Activated naive CD4-positive, alpha-beta T cell treated with anti-CD3 and anti-CD28 coated beads for 36 hours (primary cell): ENCODE measurements around the gene AGFG2. TPM values are rescaled to one million over a fixed set of nuclear protein-coding genes. Genes with fewer than 3 reads are reported as not detected.

Source experiments
- CTCF ChIA-PET: fragments of 350-600 bp; sonication (Branson Sonifier 250); formaldehyde crosslinking; loops from one replicate; lab custom pipeline; 2021; ENCODE audit warnings: antibody characterized with exemption; lab: Charles Lee
- DNase-seq: peaks from one replicate; pipeline ENCODE4 v3.0.0-alpha.2; 2020
- H3K27ac Mint-ChIP-seq: one replicate; pipeline ENCODE4 v1.8.0; 2021; ENCODE audit warnings: mild to moderate bottlenecking, mixed read lengths
- H3K27me3 Mint-ChIP-seq: one replicate; pipeline ENCODE4 v1.8.0; 2021; ENCODE audit warnings: low read depth, mixed read lengths
- H3K36me3 Mint-ChIP-seq: one replicate; pipeline ENCODE4 v1.8.0; 2021; ENCODE audit warnings: low read depth, mixed read lengths
- H3K4me1 Mint-ChIP-seq: one replicate; pipeline ENCODE4 v1.8.0; 2021; ENCODE audit warnings: low read depth, mixed read lengths
- H3K4me3 Mint-ChIP-seq: one replicate; pipeline ENCODE4 v1.8.0; 2021; ENCODE audit warnings: mild to moderate bottlenecking, moderate library complexity, mixed read lengths
- H3K9me3 Mint-ChIP-seq: one replicate; pipeline ENCODE4 v1.8.0; 2021; ENCODE audit warnings: mixed read lengths
- intact Hi-C: fragments of 100-400 bp; cut with micrococcal nuclease; formaldehyde crosslinking; loops from one replicate; pipeline ENCODE4 v1.15.1; 2023
- total RNA-seq, 2 experiments: library from RNA; stranded (reverse); gene quantifications; one replicate each; pipeline ENCODE4 v1.2.3, GENCODE V29; 2021

AGFG2 gene
- total RNA-seq, 2 experiments from 2014 or later: 23.4 to 23.9 TPM

DNA sequence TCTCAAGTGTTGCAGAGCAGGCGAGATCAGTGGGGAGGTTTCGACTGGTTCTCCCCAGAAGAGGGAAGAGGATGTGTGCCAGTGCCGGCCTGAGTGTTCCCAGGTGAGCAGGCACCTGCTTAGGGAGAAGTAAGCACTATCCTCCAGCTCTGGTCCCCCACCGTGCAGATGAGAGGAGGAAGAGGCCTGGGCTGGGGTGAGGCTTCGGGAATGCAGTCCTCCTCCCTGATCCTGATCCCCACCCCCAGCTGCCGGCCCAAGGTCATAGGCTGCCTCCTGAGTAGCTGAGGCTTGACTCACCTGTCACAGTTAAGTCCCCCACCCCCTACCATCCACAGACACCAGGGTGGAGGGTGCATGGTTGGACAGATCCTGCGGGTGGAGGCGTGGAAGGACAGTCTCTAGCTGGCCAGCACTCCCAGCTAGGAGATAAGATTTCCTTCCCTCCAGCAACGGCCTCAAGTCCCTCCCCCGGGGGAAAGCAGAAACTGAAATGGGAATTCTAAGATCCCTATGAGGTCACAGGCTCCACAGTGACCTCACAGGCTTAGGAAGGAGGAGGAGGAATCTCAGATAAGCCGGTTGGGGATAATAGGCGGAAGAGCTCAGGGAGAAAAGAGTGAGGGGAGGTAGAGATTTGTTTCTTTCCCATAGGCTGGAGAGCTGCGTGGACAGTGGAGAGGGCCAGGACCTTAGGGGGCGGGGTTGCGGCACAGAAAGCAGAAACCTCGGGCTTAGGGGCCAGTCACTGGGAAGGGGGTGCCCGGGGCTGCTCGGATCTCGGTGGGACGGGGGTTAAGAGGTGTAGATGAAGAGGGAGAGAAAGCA is 45.9 kb downstream of the AGFG2 start:
- no peaks in the 10 kb centered on the region for H3K9me3 Mint-ChIP-seq
- peak overlapping the region; percentile 97 for H3K27ac Mint-ChIP-seq
- intact Hi-C loops: no loop called here
- H3K4me3 Mint-ChIP-seq: peak overlapping the region; percentile 89
- DNase-seq: peak; percentile 37
- peaks cover 29% of the 10 kb centered on the region for H3K4me1 Mint-ChIP-seq
- CTCF ChIA-PET: interaction anchor here (0.8 to 4.6 kb wide), 11 partner anchors 13 to 141 kb away, joined by 3 to 30 read pairs (median 5); partner anchors contain the start of genes GIGYF1, MOSPD3 and POP7
- no peaks in the 10 kb centered on the region for H3K27me3 Mint-ChIP-seq
- H3K36me3 Mint-ChIP-seq: peaks cover 1% of the 10 kb centered on the region

GRCh38 chr7:100585511-100586265 is 46.7 kb downstream of the AGFG2 start, which contains the start of gene LRCH4:
TSS of gene LRCH4 (minus strand) at chr7:100586129. CDS start at chr7:100586100, 29 bp downstream.
- Mint-ChIP-seq H3K27me3 (peaks cover 7% of the 10 kb centered on the region), H3K4me3 (peak within 1 kb of the TSS; percentile 89), H3K4me1 (peaks cover 29% of the 10 kb centered on the region), H3K27ac (peak within 1 kb of the TSS; percentile 97), H3K36me3 (peaks cover 1% of the 10 kb centered on the region), H3K9me3 (no peaks in the 10 kb centered on the region)
- CTCF ChIA-PET: interaction anchor here (0.6 to 4.6 kb wide), 15 partner anchors 20 to 140 kb away, joined by 3 to 30 read pairs (median 5); partner anchors contain the start of genes GIGYF1 and POP7
- intact Hi-C loops: loop anchor here (1.0 kb wide), 10 partner anchors 19 to 156 kb away; partner anchors contain the start of genes AGFG2, MEPCE, MOSPD3 and TSC22D4
- DNase-seq: peak; percentile 68

GRCh38 chr7:100586266-100587025 is 47.4 kb downstream of the AGFG2 start, which contains the start of gene FBXO24:
TSS of gene FBXO24 (plus strand) at chr7:100586328. CDS start at chr7:100586626, 298 bp downstream.
- Mint-ChIP-seq H3K27me3 (peaks cover 7% of the 10 kb centered on the region), H3K4me3 (peak within 1 kb of the TSS; percentile 89), H3K9me3 (no peaks in the 10 kb centered on the region), H3K36me3 (peaks cover 1% of the 10 kb centered on the region), H3K27ac (peak within 1 kb of the TSS; percentile 97), H3K4me1 (peaks cover 27% of the 10 kb centered on the region)
- CTCF ChIA-PET: interaction anchor here (0.6 to 4.6 kb wide), 14 partner anchors 19 to 119 kb away, joined by 3 to 30 read pairs (median 4); partner anchors contain the start of genes GIGYF1 and POP7
- intact Hi-C loops: loop anchor here (1.0 kb wide), 10 partner anchors 18 to 157 kb away; partner anchors contain the start of genes AGFG2, MEPCE, MOSPD3 and TSC22D4
- peak; percentile 100 for DNase-seq

GRCh38 chr7:100588438-100588837 is 49.4 kb downstream of the AGFG2 start:
- intact Hi-C loops: loop anchor here (1.0 kb wide), 2 partner anchors 24 to 119 kb away; no protein-coding TSS in a partner anchor
- H3K4me1 Mint-ChIP-seq: peaks cover 18% of the 10 kb centered on the region
- peak overlapping the region; percentile 25 for H3K4me3 Mint-ChIP-seq
- CTCF ChIA-PET: interaction anchor here (0.5 to 2.1 kb wide), 14 partner anchors 11 to 471 kb away, joined by 3 to 15 read pairs (median 4); partner anchors contain the start of gene POP7
- no peaks in the 10 kb centered on the region for H3K36me3 Mint-ChIP-seq
- no peak overlapping the region for H3K27ac Mint-ChIP-seq
- no peaks in the 10 kb centered on the region for H3K9me3 Mint-ChIP-seq
- peak; percentile 25 for DNase-seq
- peaks cover 7% of the 10 kb centered on the region for H3K27me3 Mint-ChIP-seq

DNA sequence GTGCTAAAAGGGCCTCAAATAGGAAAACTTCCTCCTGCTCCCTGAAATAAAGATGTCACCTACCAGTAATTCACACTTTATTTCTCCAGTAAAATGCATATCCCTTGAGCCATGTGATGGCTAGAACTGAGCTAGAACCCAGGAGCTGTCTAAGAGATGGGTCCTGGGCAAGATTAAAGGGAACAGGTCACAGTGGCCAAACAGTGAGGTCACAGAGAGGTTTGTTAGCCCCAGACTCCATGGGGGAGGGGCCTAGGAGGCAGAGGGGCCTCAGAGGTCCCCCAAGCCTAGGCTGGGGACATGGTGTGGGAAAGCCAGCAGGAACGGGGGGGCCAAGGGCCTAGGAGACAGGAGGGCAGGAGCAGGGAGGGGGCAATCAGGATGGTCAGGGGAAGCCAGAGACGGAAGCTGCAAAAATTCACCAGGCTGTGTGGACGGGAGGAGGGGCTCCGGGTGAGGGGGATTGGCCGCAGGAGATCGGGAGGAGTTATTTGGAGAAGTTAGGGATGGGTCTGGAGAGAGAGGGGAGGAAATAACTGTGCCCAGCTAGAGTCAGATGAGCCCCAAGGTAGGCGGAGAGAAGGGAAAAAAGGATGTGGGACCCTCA is 50.4 kb downstream of the AGFG2 start:
- intact Hi-C loops: no loop called here
- H3K27me3 Mint-ChIP-seq: peaks cover 7% of the 10 kb centered on the region
- H3K36me3 Mint-ChIP-seq: no peaks in the 10 kb centered on the region
- H3K4me3 Mint-ChIP-seq: no peak overlapping the region
- H3K9me3 Mint-ChIP-seq: no peaks in the 10 kb centered on the region
- H3K4me1 Mint-ChIP-seq: peaks cover 9% of the 10 kb centered on the region
- no peak overlapping the region for H3K27ac Mint-ChIP-seq
- CTCF ChIA-PET: interaction anchor here (0.5 to 2.1 kb wide), 10 partner anchors 10 to 458 kb away, joined by 3 to 15 read pairs (median 4); partner anchors contain the start of gene POP7
- no peak for DNase-seq

- CTCF ChIA-PET: interaction anchor here (0.5 to 1.5 kb wide), 3 partner anchors 31 to 458 kb away, joined by 3 to 10 read pairs (median 5); no protein-coding TSS in a partner anchor
- H3K27ac Mint-ChIP-seq: no peak overlapping the region
- intact Hi-C loops: no loop called here
- H3K27me3 Mint-ChIP-seq: peaks cover 7% of the 10 kb centered on the region
- H3K4me1 Mint-ChIP-seq: peaks cover 2% of the 10 kb centered on the region
- H3K36me3 Mint-ChIP-seq: no peaks in the 10 kb centered on the region
- no peak overlapping the region for H3K4me3 Mint-ChIP-seq
- no peak for DNase-seq
- no peaks in the 10 kb centered on the region for H3K9me3 Mint-ChIP-seq
Observed at GRCh38 chr7:100590077-100590737, 51.2 kb downstream of the AGFG2 start.

GRCh38 chr7:100591596-100591995 is 52.6 kb downstream of the AGFG2 start:
- Mint-ChIP-seq H3K27ac (no peak overlapping the region), H3K4me3 (no peak overlapping the region), H3K27me3 (peaks cover 7% of the 10 kb centered on the region), H3K9me3 (no peaks in the 10 kb centered on the region), H3K4me1 (no peaks in the 10 kb centered on the region), H3K36me3 (no peaks in the 10 kb centered on the region)
- intact Hi-C loops: no loop called here
- DNase-seq: no peak
- CTCF ChIA-PET: interaction anchor here (0.9 kb wide), 1 partner anchor 33 kb away, joined by 3 read pairs; no protein-coding TSS in a partner anchor

- H3K36me3 Mint-ChIP-seq: no peaks in the 10 kb centered on the region
- CTCF ChIA-PET: interaction anchor here (1.4 kb wide), 1 partner anchor 31 kb away, joined by 3 read pairs; no protein-coding TSS in a partner anchor
- no peak overlapping the region for H3K27ac Mint-ChIP-seq
Observed at GRCh38 chr7:100595188-100595587, 56.2 kb downstream of the AGFG2 start.

DNA sequence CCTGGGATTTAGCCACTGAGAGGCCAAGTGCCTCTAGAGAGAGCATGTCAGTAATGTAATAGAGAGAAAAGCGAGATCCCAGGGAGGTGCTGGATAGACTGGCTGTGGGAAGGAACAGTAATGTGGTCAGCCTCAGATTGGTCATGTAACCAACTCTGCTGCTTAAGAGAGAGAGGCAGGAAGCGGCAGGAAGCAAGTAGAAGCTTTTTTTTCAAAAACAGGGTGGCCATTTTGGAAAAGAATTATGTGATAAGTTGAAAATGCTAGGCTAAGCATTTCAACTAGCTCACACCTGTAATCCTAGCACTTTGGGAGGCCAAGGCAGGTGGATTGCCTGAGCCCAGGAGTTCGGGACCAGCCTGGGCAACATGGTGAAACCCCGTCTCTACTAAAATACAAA is 59.4 kb downstream of the AGFG2 start:
- CTCF ChIA-PET: interaction anchor here (0.7 to 2.3 kb wide), 3 partner anchors 10 to 254 kb away, joined by 3 to 8 read pairs (median 4); partner anchors contain the start of gene SLC12A9
- DNase-seq: no peak
- H3K4me1 Mint-ChIP-seq: peaks cover under 1% of the 10 kb centered on the region
- no peaks in the 10 kb centered on the region for H3K9me3 Mint-ChIP-seq
- H3K36me3 Mint-ChIP-seq: no peaks in the 10 kb centered on the region
- no peak overlapping the region for H3K27ac Mint-ChIP-seq
- no peak overlapping the region for H3K4me3 Mint-ChIP-seq
- intact Hi-C loops: no loop called here
- no peaks in the 10 kb centered on the region for H3K27me3 Mint-ChIP-seq

More at GRCh38 chr7:100595188-100595587, 56.2 kb downstream of the AGFG2 start:
- intact Hi-C loops: no loop called here
- Mint-ChIP-seq H3K27me3 (peaks cover 5% of the 10 kb centered on the region), H3K9me3 (no peaks in the 10 kb centered on the region), H3K4me3 (no peak overlapping the region), H3K4me1 (no peaks in the 10 kb centered on the region)
- no peak for DNase-seq

DNA sequence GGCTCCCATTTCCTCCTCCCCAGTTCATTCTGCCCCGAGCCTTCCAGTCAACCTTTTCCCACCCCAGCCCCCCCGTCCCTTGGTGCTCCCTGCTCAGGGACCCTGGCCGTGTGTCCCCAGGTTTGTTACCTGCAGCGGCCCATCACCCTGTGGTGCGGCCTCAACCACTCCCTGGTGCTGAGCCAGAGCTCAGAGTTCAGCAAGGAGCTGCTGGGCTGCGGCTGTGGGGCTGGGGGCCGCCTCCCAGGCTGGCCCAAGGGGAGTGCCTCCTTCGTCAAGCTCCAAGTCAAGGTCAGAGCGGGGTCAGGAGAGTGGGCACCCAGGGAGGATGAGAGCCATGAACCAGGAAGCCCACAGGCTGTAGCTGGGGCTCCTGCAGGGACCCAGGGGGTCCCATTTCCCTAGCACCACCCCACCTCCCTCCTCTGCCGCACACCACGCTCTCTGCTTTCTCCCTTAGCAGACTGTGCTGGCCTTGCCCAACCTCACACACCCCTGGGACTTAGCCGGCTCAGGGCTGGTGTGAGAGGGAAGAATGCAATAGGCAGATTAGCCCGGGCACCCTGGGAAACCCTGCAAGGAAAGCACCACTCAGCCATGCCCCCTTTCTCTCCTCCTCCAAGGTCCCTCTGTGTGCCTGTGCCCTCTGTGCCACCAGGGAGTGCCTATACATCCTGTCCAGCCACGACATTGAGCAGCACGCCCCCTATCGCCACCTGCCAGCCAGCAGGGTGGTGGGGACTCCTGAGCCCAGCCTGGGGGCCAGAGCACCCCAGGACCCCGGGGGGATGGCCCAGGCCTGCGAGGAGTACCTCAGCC is 61.1 kb downstream of the AGFG2 start:
- intact Hi-C loops: no loop called here
- CTCF ChIA-PET: interaction anchor here (0.6 to 2.3 kb wide), 2 partner anchors 12 to 125 kb away, joined by 4 to 8 read pairs; no protein-coding TSS in a partner anchor

More for the DNA sequence above, 61.1 kb downstream of the AGFG2 start:
- Mint-ChIP-seq H3K9me3 (no peaks in the 10 kb centered on the region), H3K36me3 (no peaks in the 10 kb centered on the region), H3K4me3 (no peak overlapping the region), H3K4me1 (peaks cover 9% of the 10 kb centered on the region), H3K27me3 (no peaks in the 10 kb centered on the region), H3K27ac (no peak overlapping the region)
- no peak for DNase-seq
